Measurements from ENCODE around the gene PLCG2. TPM values are rescaled to one million over a fixed set of nuclear protein-coding genes. Genes with fewer than 3 reads are reported as not detected.
"Not testable (repeated sequence)": the region's sequence is repeated elsewhere in the genome, so short reads cannot be mapped to it uniquely, and the experiment has no call there.

Gene PLCG2
- total and polyA plus RNA-seq, 9 donors = 4.6 to 7.6 (median 5.3) TPM

- H3K4me1 ChIP-seq (ENCODE audit: control insufficient read depth, insufficient read depth, low read length) = no peaks in the 10 kb centered on the region
- no peak overlapping the region for H3K27ac ChIP-seq (ENCODE audit: low read length)
- WGBS (ENCODE audit: insufficient coverage) = 81% methylated on average over 3 of the region's 5 CpGs
- no peaks in the 10 kb centered on the region for H3K36me3 ChIP-seq (ENCODE audit: control insufficient read depth, insufficient read depth, low read length)
- no peak overlapping the region for H3K4me3 ChIP-seq (ENCODE audit: low read length)
- no peaks in the 10 kb centered on the region for H3K27me3 ChIP-seq (ENCODE audit: control insufficient read depth, insufficient read depth, low read length)
- no peak for DNase-seq
- peaks cover 3% of the 10 kb centered on the region for H3K9me3 ChIP-seq (replicated peaks; ENCODE audit: control insufficient read depth, low read depth, low read length)
Measured at GRCh38 chr16:82004601-82005000, 225.5 kb downstream of the PLCG2 start.

DNA sequence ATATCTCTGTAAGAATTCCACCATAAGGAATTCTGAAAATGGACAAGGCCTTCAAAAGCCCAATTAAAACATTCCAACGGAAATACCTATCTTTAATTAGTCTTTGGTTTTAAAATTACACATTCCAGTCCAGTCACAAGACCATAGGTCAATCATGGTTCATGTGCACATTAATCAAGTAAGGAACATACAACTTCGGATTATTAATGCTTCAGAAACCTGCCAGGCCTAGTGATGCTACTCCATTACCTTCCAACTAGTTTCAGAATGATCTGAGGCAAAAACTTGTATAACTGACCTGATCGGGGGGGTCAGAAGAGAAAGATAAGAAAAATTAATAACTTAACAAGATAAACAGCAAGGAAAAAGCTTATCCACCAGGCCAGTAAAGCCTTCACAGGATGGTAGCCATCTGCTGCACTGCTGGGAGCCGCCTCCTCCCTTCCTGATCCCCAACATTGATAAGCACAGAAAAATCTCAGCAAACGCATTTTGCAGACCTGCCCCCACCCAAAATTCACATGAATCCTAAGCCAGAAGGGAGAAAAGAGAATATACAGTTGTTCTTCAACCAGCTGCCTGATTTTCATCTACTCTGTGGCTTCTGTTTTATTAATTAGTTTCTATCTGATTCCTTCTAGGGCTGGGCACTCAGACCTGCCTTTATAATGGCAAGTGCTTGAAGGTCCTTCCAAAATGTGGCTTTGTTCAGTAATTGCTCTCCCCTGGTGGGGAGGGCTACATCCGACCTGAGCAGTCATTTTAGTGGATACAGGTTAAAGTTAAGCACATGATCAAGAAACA lies 226.1 kb downstream of the PLCG2 start:
- Histone ChIP-seq H3K36me3 (ENCODE audit: control insufficient read depth, insufficient read depth, low read length) (no peaks in the 10 kb centered on the region), H3K27ac (ENCODE audit: low read length) (no peak overlapping the region), H3K27me3 (ENCODE audit: control insufficient read depth, insufficient read depth, low read length) (no peaks in the 10 kb centered on the region), H3K9me3 (replicated peaks; ENCODE audit: control insufficient read depth, low read depth, low read length) (peaks cover 3% of the 10 kb centered on the region), H3K4me1 (ENCODE audit: control insufficient read depth, insufficient read depth, low read length) (no peaks in the 10 kb centered on the region), H3K4me3 (ENCODE audit: low read length) (no peak overlapping the region)
- DNase-seq = no peak
- no CpG with 5 or more reads among the region's 6 CpGs for WGBS (ENCODE audit: insufficient coverage)

GRCh38 chr16:82006036-82006435 lies 226.9 kb downstream of the PLCG2 start:
- Histone ChIP-seq H3K4me1 (ENCODE audit: control insufficient read depth, insufficient read depth, low read length) (no peaks in the 10 kb centered on the region), H3K27me3 (ENCODE audit: control insufficient read depth, insufficient read depth, low read length) (peaks cover 2% of the 10 kb centered on the region), H3K36me3 (ENCODE audit: control insufficient read depth, insufficient read depth, low read length) (no peaks in the 10 kb centered on the region), H3K9me3 (replicated peaks; ENCODE audit: control insufficient read depth, low read depth, low read length) (peaks cover 3% of the 10 kb centered on the region), H3K27ac (ENCODE audit: low read length) (no peak overlapping the region), H3K4me3 (ENCODE audit: low read length) (no peak overlapping the region)
- no peak for DNase-seq
- WGBS (ENCODE audit: insufficient coverage) = no CpG with 5 or more reads among the region's 5 CpGs

- Histone ChIP-seq H3K4me3 (ENCODE audit: low read length) (no peak overlapping the region), H3K27me3 (ENCODE audit: control insufficient read depth, insufficient read depth, low read length) (peaks cover 6% of the 10 kb centered on the region), H3K27ac (ENCODE audit: low read length) (no peak overlapping the region), H3K9me3 (replicated peaks; ENCODE audit: control insufficient read depth, low read depth, low read length) (peaks cover 3% of the 10 kb centered on the region), H3K36me3 (ENCODE audit: control insufficient read depth, insufficient read depth, low read length) (no peaks in the 10 kb centered on the region), H3K4me1 (ENCODE audit: control insufficient read depth, insufficient read depth, low read length) (no peaks in the 10 kb centered on the region)
- 90% methylated on average over 1 of the region's 2 CpGs for WGBS (ENCODE audit: insufficient coverage)
- DNase-seq = no peak
Measured at GRCh38 chr16:82007189-82007588, 228.1 kb downstream of the PLCG2 start.

DNA sequence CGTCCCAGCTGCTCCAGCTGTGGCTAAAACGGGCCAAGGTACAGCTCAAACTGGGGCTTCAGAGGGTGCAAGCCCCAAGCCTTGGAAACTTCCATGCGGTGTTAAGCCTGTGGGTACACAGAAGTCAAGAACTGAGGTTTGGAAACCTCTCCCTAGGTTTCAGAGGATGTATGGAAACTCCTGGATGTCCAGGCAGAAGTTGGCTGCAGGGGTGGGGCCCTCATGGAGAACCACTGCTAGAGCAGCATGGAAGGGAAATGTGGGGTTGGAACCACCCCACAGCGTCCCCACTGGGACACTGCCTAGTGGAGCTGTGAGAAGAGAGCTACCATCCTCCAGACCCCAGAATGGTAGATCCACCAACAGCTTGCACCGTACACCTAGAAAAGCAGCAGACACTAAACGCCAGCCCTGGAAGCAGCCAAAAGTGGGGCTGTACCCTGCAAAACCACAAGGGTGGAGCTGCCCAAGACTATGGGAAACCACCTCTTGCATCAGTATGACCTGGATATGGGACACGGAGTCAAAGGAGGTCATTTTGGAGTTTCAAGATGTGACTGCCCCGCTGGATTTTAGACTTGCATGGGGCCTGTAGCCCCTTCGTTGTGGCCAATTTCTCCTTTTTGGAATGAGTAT lies 230.0 kb downstream of the PLCG2 start:
- peaks cover 3% of the 10 kb centered on the region for H3K9me3 ChIP-seq (replicated peaks; ENCODE audit: control insufficient read depth, low read depth, low read length)
- no peak for DNase-seq
- H3K4me1 ChIP-seq (ENCODE audit: control insufficient read depth, insufficient read depth, low read length) = no peaks in the 10 kb centered on the region
- H3K36me3 ChIP-seq (ENCODE audit: control insufficient read depth, insufficient read depth, low read length) = no peaks in the 10 kb centered on the region
- no peak overlapping the region for H3K4me3 ChIP-seq (ENCODE audit: low read length)
- no peak overlapping the region for H3K27ac ChIP-seq (ENCODE audit: low read length)
- peaks cover 6% of the 10 kb centered on the region for H3K27me3 ChIP-seq (ENCODE audit: control insufficient read depth, insufficient read depth, low read length)
- WGBS (ENCODE audit: insufficient coverage) = 98% methylated on average over 5 of the region's 9 CpGs

DNA sequence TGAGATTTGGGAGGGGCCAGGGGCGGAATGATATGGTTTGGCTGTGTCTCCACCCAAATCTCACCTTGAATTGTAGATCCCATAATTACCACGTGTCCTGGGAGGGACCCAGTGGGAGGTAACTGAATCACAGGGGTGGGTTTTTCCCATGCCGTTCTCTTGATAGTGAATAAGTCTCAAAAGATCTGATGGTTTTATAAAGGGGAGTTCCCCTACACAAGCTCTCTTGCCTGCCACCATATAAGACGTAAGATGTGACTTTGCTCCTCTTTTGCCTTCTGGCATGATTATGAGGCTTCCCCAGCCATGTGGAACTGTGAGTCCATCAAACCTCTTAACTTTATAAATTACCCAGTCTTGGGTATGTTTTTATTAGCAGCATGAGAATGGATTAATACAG lies 230.7 kb downstream of the PLCG2 start:
- H3K4me1 ChIP-seq (ENCODE audit: control insufficient read depth, insufficient read depth, low read length) = not testable (repeated sequence)

GRCh38 chr16:82010649-82011048 lies 231.6 kb downstream of the PLCG2 start:
- Histone ChIP-seq H3K4me1 (ENCODE audit: control insufficient read depth, insufficient read depth, low read length) (no peaks in the 10 kb centered on the region), H3K27me3 (ENCODE audit: control insufficient read depth, insufficient read depth, low read length) (peaks cover 6% of the 10 kb centered on the region), H3K36me3 (ENCODE audit: control insufficient read depth, insufficient read depth, low read length) (no peaks in the 10 kb centered on the region), H3K9me3 (replicated peaks; ENCODE audit: control insufficient read depth, low read depth, low read length) (peaks cover 14% of the 10 kb centered on the region), H3K27ac (ENCODE audit: low read length) (no peak overlapping the region), H3K4me3 (ENCODE audit: low read length) (peak overlapping the region; percentile 33)
- WGBS (ENCODE audit: insufficient coverage) = 78% methylated on average over 6 of the region's 8 CpGs
- DNase-seq = no peak

More for the DNA sequence above, 230.7 kb downstream of the PLCG2 start:
- H3K27me3 ChIP-seq (ENCODE audit: control insufficient read depth, insufficient read depth, low read length); H3K27ac ChIP-seq (ENCODE audit: low read length); DNase-seq; H3K4me3 ChIP-seq (ENCODE audit: low read length); H3K9me3 ChIP-seq (replicated peaks; ENCODE audit: control insufficient read depth, low read depth, low read length); H3K36me3 ChIP-seq (ENCODE audit: control insufficient read depth, insufficient read depth, low read length): not testable (repeated sequence)
- no CpG with 5 or more reads among the region's 4 CpGs for WGBS (ENCODE audit: insufficient coverage)

- Histone ChIP-seq H3K27ac (ENCODE audit: low read length) (no peak within 1 kb of the TSS), H3K9me3 (replicated peaks; ENCODE audit: control insufficient read depth, low read depth, low read length) (peaks cover 14% of the 10 kb centered on the region), H3K27me3 (ENCODE audit: control insufficient read depth, insufficient read depth, low read length) (peaks cover 6% of the 10 kb centered on the region), H3K4me3 (ENCODE audit: low read length) (peak within 1 kb of the TSS; percentile 33), H3K4me1 (ENCODE audit: control insufficient read depth, insufficient read depth, low read length) (no peaks in the 10 kb centered on the region), H3K36me3 (ENCODE audit: control insufficient read depth, insufficient read depth, low read length) (no peaks in the 10 kb centered on the region)
- WGBS (ENCODE audit: insufficient coverage) = 2% methylated on average over 32 of the region's 32 CpGs
- DNase-seq = peak; percentile 23
Measured at GRCh38 chr16:82011199-82011641, 232.1 kb downstream of the PLCG2 start, which contains the start of gene SDR42E1. SDR42E1 (minus strand) TSS chr16:82011470; CDS start chr16:82000858, 10,612 bp downstream.
